Body of pancreas (tissue), 4 donors: Measurements from ENCODE around the gene CYP26C1. TPM values are rescaled to one million over a fixed set of nuclear protein-coding genes. Genes with fewer than 3 reads are reported as not detected.

Source experiments
- ATAC-seq: fragments of 150-250 bp; one replicate; pipeline ENCODE4 v1.9.1; 2016
- DNase-seq, 4 donors: peaks; one replicate each; pipeline ENCODE4 v3.0.0-alpha.2; 2019
- H3K27ac ChIP-seq, 4 donors: fragments of 200-600 bp; sonication (generic); 1 replicate in 3 of 4; 2 replicates in 1 of 4; pipeline versions ENCODE4 v1.5.1 to v1.6.1; 2016 to 2019; ENCODE audit warnings: mild to moderate bottlenecking in 1 of 4, mixed read lengths in 1 of 4, moderate library complexity in 1 of 4
- H3K27me3 ChIP-seq, 2 donors: fragments of 200-600 bp; sonication (generic); one replicate each; pipeline ENCODE4 v1.6.0; 2016; ENCODE audit warnings: mild to moderate bottlenecking in 1 of 2
- H3K36me3 ChIP-seq, 2 donors: fragments of 200-600 bp; sonication (generic); replicated peaks in 1 of 2; 2 replicates each; pipeline ENCODE4 v1.5.1; 2016; ENCODE audit warnings: low read depth in 2 of 2; ENCODE audit not compliant: insufficient read depth in 1 of 2
- H3K4me1 ChIP-seq: fragments of 200-600 bp; sonication (generic); one replicate; pipeline ENCODE4 v1.6.0; 2016
- H3K4me3 ChIP-seq, 2 donors: fragments of 200-600 bp; sonication (generic); 1 replicate in 1 of 2; 2 replicates in 1 of 2; pipeline ENCODE4 v1.5.1; 2016 to 2019
- H3K9me3 ChIP-seq, 3 donors: fragments of 200-600 bp; sonication (generic); 1 replicate in 2 of 3; 2 replicates in 1 of 3; pipeline ENCODE4 v1.5.1; 2016
- CTCF ChIP-seq, 7 experiments: fragments of 450-650 bp in 4 of 7; fragments of 200-600 bp in 3 of 7; sonication (generic) in 3 of 7; IDR thresholded peaks; one replicate each; pipeline ENCODE4 v1.5.1; 2016 to 2019; ENCODE audit warnings: antibody characterized with exemption in 7 of 7
- POLR2A ChIP-seq, 3 donors: fragments of 450-650 bp; IDR thresholded peaks; one replicate each; pipeline ENCODE4 v1.6.1; 2016; ENCODE audit warnings: antibody characterized with exemption in 3 of 3, mild to moderate bottlenecking in 2 of 3
- WGBS, 2 donors: methylation state at CpG; one replicate each; pipeline ENCODE4 v1.1.5; 2017; 5-methylcytosine and 5-hydroxymethylcytosine counted together
- intact Hi-C: fragments of 100-400 bp; cut with DNase I; formaldehyde crosslinking; loops from one replicate; pipeline ENCODE4 v1.15.1; 2023
- total RNA-seq, 2 donors: library from RNA; depleted of rRNA; stranded (reverse); fragments of >200 nt; gene quantifications; one replicate each; pipeline ENCODE4 v1.1.0, GENCODE V29; 2016

The CYP26C1 gene
- total RNA-seq, 2 donors from 2014 or later, result 0.33 to 0.52 TPM

GRCh38 chr10:93071177-93071472 is 10.5 kb downstream of the CYP26C1 start:
- 69 to 77% methylated on average over 7 of the region's 7 CpGs for WGBS, 2 donors
- Histone ChIP-seq H3K4me3 (no peak overlapping the region), H3K27me3 (peaks cover 0 to 22% of the 10 kb centered on the region in 2 donors), H3K9me3 (no peaks in the 10 kb centered on the region), H3K4me1 (peaks cover 31% of the 10 kb centered on the region), H3K36me3 (no peaks in the 10 kb centered on the region), H3K27ac (no peak overlapping the region)
- TF ChIP-seq CTCF (IDR thresholded peaks at IDR 0.05) (no peak), POLR2A (IDR thresholded peaks at IDR 0.05) (no peak)
- intact Hi-C loops, result no loop called here
- no peak for DNase-seq
- no peak for ATAC-seq

GRCh38 chr10:93071674-93072224 is 11.2 kb downstream of the CYP26C1 start:
- Histone ChIP-seq H3K4me1 (peaks cover 31% of the 10 kb centered on the region), H3K27me3 (peaks cover 0 to 22% of the 10 kb centered on the region in 2 donors), H3K4me3 (no peak overlapping the region), H3K36me3 (no peaks in the 10 kb centered on the region), H3K9me3 (no peaks in the 10 kb centered on the region), H3K27ac (no peak overlapping the region)
- DNase-seq, result peak in 3 of 4 donors; percentile 33 to 57 (median 35)
- 1 to 2% methylated on average over 14 to 37 of the region's 37 CpGs for WGBS, 2 donors
- intact Hi-C loops, result no loop called here
- ATAC-seq, result peak; percentile 54
- TF ChIP-seq CTCF (IDR thresholded peaks at IDR 0.05) (no peak), POLR2A (IDR thresholded peaks at IDR 0.05) (no peak)

- TF ChIP-seq CTCF (IDR thresholded peaks at IDR 0.05), result no peak
- TF ChIP-seq POLR2A (IDR thresholded peaks at IDR 0.05), result no peak
- Histone ChIP-seq H3K4me3 (no peak overlapping the region), H3K27me3 (peaks cover 0 to 22% of the 10 kb centered on the region in 2 donors), H3K9me3 (no peaks in the 10 kb centered on the region), H3K36me3 (no peaks in the 10 kb centered on the region), H3K27ac (no peak overlapping the region), H3K4me1 (peaks cover 31% of the 10 kb centered on the region)
- intact Hi-C loops, result no loop called here
- peak; percentile 41 for ATAC-seq
- 1 to 2% methylated on average over 7 to 27 of the region's 27 CpGs for WGBS, 2 donors
- no peak for DNase-seq
These were observed 11.7 kb downstream of the CYP26C1 start for GRCh38 chr10:93072225-93072712.

- no peak for TF ChIP-seq CTCF (IDR thresholded peaks at IDR 0.05)
- no peak for TF ChIP-seq POLR2A (IDR thresholded peaks at IDR 0.05)
- Histone ChIP-seq H3K4me1 (peaks cover 31% of the 10 kb centered on the region), H3K4me3 (no peak overlapping the region), H3K27me3 (peaks cover 0 to 22% of the 10 kb centered on the region in 2 donors), H3K36me3 (no peaks in the 10 kb centered on the region), H3K27ac (no peak overlapping the region), H3K9me3 (no peaks in the 10 kb centered on the region)
- no peak for ATAC-seq
- 2% methylated on average over 16 to 34 of the region's 34 CpGs for WGBS, 2 donors
- no peak for DNase-seq
- intact Hi-C loops, result no loop called here
These were observed 12.3 kb downstream of the CYP26C1 start for GRCh38 chr10:93072713-93073538.
